Peyer's patch (tissue), 4 donors: ENCODE results near the gene ENOX2. TPM values are rescaled to one million over a fixed set of nuclear protein-coding genes. Genes with fewer than 3 reads are reported as not detected.

Source experiments
- DNase-seq, 3 donors: peaks; one replicate each; pipeline ENCODE4 v3.0.0-alpha.2; 2017 to 2019
- H3K27ac ChIP-seq, 4 donors: fragments of 200-600 bp; sonication (generic); one replicate each; pipeline ENCODE4 v1.5.1; 2016 to 2019
- H3K27me3 ChIP-seq, 2 donors: fragments of 200-600 bp; sonication (generic); one replicate each; pipeline ENCODE4 v1.5.1; 2019
- H3K36me3 ChIP-seq, 3 donors: fragments of 200-600 bp; sonication (generic); one replicate each; pipeline ENCODE4 v1.5.1; 2016 to 2019
- H3K4me1 ChIP-seq, 4 donors: fragments of 200-600 bp; sonication (generic); one replicate each; pipeline ENCODE4 v1.5.1; 2016 to 2019
- H3K4me3 ChIP-seq, 4 donors: fragments of 200-600 bp; sonication (generic); 1 replicate in 3 of 4; 2 replicates in 1 of 4; pipeline ENCODE4 v1.5.1; 2016 to 2019; ENCODE audit warnings: mild to moderate bottlenecking in 1 of 4
- H3K9me3 ChIP-seq, 4 donors: fragments of 200-600 bp; sonication (generic); one replicate each; pipeline ENCODE4 v1.5.1; 2016 to 2019; ENCODE audit warnings: mild to moderate bottlenecking in 1 of 4
- CTCF ChIP-seq, 6 experiments: fragments of 450-650 bp in 4 of 6; fragments of 200-600 bp in 2 of 6; sonication (generic) in 1 of 6; IDR thresholded peaks; one replicate each; pipeline ENCODE4 v1.5.1; 2017 to 2019; ENCODE audit warnings: antibody characterized with exemption in 6 of 6, mild to moderate bottlenecking in 3 of 6, moderate library complexity in 1 of 6
- POLR2A ChIP-seq, 2 donors: fragments of 450-650 bp; IDR thresholded peaks; one replicate each; pipeline ENCODE4 v1.5.1; 2017; ENCODE audit warnings: antibody characterized with exemption in 2 of 2, mild to moderate bottlenecking in 2 of 2, moderate library complexity in 2 of 2
- total RNA-seq, 4 donors: library from RNA; depleted of rRNA; stranded (reverse); fragments of >200 nt; gene quantifications; one replicate each; pipeline ENCODE4 v1.1.0, GENCODE V29; 2016

The ENOX2 gene
- total RNA-seq, 4 donors from 2014 or later, result 4.7 to 12.4 (median 9.8) TPM

DNA sequence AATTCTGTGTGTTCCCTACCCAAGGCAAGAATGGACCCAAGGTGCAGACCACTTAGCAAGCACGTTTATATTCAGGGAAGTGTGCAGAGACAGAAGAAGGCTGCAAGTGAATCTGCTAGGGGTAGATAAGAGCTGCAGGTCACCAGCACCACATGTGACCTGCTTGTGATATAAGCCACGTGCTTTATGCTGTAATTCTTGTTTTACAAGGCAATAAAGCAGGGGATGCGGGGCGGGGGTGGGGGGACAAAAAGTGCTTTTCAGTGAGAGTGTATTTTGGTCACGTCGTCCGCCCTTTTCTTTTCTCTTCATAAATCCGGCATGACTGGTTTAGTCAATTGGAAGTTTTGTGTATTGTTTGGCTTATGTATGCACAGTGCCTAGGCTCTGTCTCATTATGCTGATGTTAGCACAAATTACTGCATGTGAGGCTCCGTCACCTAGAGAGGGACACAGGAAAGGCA is 308.5 kb downstream of the ENOX2 start:
- Histone ChIP-seq H3K27ac (no peak overlapping the region), H3K27me3 (no peaks in the 10 kb centered on the region), H3K4me1 (no peaks in the 10 kb centered on the region), H3K4me3 (no peak overlapping the region), H3K36me3 (no peaks in the 10 kb centered on the region), H3K9me3 (no peaks in the 10 kb centered on the region)
- TF ChIP-seq CTCF (IDR thresholded peaks at IDR 0.05) (no peak), POLR2A (IDR thresholded peaks at IDR 0.05) (no peak)
- no peak for DNase-seq

DNA sequence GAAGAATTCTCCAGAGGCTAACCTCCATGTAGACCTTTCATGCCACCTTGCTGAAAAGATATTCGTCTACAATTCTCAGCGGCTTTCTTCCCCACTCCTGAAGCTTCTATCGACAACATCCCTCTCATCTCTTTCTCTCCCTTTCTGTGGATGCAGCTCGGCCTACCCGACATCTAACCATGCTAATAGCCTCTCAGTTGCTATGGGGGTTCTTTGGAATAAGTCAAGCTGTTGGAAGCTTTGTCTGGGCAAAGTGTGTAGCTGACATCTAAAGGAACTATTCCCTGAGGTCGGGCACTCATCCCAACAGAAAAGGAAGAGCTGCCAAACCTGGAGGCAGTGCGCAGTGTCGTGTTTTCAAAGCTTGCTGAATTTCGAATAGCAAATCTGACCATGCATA is 309.1 kb downstream of the ENOX2 start:
- TF ChIP-seq POLR2A (IDR thresholded peaks at IDR 0.05), result no peak
- TF ChIP-seq CTCF (IDR thresholded peaks at IDR 0.05), result no peak

DNA sequence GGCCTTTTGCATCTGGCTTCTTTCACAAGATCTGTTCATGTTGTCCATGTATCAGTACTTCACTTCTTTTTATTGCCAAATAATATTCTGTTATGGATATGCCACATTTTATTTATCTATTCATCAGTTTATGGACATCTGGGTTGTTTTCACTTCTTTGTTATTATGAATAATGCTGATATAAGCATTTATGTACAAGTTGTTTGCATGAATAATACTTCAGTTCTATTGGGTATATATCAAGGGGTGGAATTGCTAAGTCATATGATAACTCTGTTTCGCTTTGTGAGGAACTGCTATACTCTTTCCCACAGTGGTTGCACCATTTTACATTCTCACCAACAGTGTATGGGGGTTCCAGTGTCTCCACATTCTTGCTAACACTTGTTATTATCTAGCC is 310.8 kb downstream of the ENOX2 start:
- no peak for TF ChIP-seq POLR2A (IDR thresholded peaks at IDR 0.05)
- no peak for TF ChIP-seq CTCF (IDR thresholded peaks at IDR 0.05)
- no peaks in the 10 kb centered on the region for H3K4me1 ChIP-seq
- no peak for DNase-seq
- H3K9me3 ChIP-seq, result no peaks in the 10 kb centered on the region
- H3K27ac ChIP-seq, result no peak overlapping the region
- no peak overlapping the region for H3K4me3 ChIP-seq
- no peaks in the 10 kb centered on the region for H3K36me3 ChIP-seq
- no peaks in the 10 kb centered on the region for H3K27me3 ChIP-seq

More for the DNA sequence above, 309.1 kb downstream of the ENOX2 start:
- Histone ChIP-seq H3K4me3 (no peak overlapping the region), H3K27me3 (no peaks in the 10 kb centered on the region), H3K36me3 (no peaks in the 10 kb centered on the region), H3K9me3 (no peaks in the 10 kb centered on the region), H3K4me1 (no peaks in the 10 kb centered on the region), H3K27ac (no peak overlapping the region)
- no peak for DNase-seq

DNA sequence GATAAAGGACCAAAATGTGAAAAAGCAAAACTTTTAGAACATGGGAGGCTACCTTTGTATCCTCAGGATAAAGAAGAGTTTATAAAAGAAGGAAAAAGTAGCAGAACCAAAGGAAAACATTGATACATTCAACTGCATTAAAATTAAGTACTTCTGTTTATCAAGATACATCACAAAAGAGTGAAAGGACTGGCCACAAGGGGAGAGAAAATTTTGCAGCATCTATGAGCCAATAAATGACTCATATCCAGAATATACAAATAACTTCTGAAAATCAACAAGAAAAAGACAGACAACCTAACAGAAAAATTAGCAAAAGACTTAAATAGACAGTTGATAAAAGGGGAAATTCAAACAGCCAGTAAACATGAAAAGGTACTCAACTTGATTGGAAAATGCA is 324.1 kb downstream of the ENOX2 start:
- H3K4me3 ChIP-seq, result no peak overlapping the region
- no peak for DNase-seq
- no peaks in the 10 kb centered on the region for H3K27me3 ChIP-seq
- TF ChIP-seq CTCF (IDR thresholded peaks at IDR 0.05) (no peak), POLR2A (IDR thresholded peaks at IDR 0.05) (no peak)
- no peaks in the 10 kb centered on the region for H3K4me1 ChIP-seq
- H3K9me3 ChIP-seq, result no peaks in the 10 kb centered on the region
- no peak overlapping the region for H3K27ac ChIP-seq
- H3K36me3 ChIP-seq, result no peaks in the 10 kb centered on the region

DNA sequence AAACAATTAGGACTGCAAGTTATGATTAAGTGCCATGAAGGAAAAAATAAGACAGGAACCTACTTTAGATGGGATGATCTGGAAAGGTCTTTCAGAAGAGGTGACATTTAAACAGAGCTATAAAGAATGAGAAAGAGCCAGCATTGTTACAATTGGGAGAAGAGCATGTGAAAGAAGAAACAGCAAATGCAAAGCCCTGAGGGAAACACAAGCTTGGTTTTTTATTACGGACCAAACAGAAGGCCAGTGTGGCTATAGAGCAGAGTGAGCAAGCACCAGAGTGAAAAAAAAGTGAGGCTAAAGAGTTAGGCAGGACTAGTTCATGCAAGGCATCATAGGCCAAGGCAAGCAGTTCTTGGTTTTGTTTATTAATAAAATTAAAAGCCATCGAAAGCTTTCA is 325.6 kb downstream of the ENOX2 start:
- no peak for DNase-seq
- Histone ChIP-seq H3K9me3 (no peaks in the 10 kb centered on the region), H3K27ac (no peak overlapping the region), H3K27me3 (no peaks in the 10 kb centered on the region), H3K4me3 (no peak overlapping the region), H3K4me1 (no peaks in the 10 kb centered on the region), H3K36me3 (no peaks in the 10 kb centered on the region)
- TF ChIP-seq POLR2A (IDR thresholded peaks at IDR 0.05), result no peak
- TF ChIP-seq CTCF (IDR thresholded peaks at IDR 0.05), result no peak

DNA sequence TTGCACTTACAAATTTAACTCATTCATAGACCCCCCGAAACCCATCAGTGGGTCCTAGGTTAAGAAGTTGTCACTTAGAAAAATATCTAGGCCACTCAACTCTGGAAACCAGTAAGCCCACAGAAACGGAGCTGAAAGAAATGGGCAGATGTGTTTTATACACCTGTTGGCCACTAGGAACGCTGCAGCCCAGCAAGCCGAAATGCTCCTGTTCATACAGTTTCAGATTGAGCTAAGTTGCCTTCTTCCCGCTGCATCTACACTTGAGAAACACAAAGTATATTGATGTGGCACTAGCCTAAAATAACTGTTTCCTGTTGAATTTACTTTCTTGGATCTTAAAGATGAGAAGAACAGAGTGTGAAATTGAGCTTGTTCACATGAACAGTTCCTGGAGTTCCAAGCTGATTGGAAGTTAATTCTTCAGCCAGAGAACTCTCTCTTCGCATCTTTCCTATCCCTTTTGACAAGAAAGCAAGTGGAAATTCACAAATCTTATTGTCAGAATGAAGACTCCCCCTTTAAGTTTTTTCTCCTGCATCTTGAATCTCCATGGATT is 327.1 kb downstream of the ENOX2 start:
- Histone ChIP-seq H3K4me3 (no peak overlapping the region), H3K27ac (no peak overlapping the region), H3K4me1 (no peaks in the 10 kb centered on the region), H3K36me3 (no peaks in the 10 kb centered on the region), H3K27me3 (no peaks in the 10 kb centered on the region), H3K9me3 (no peaks in the 10 kb centered on the region)
- TF ChIP-seq POLR2A (IDR thresholded peaks at IDR 0.05) (no peak), CTCF (IDR thresholded peaks at IDR 0.05) (peak in 5 of 6 experiments; percentile 26 to 58 (median 49))
- peak in 1 of 3 donors; percentile 55 for DNase-seq
